Measurements from ENCODE around the gene NXN. TPM values are rescaled to one million over a fixed set of nuclear protein-coding genes. Genes with fewer than 3 reads are reported as not detected.

The NXN gene
- total RNA-seq, 2 experiments from 2014 or later = 0.22 to 0.65 TPM

DNA sequence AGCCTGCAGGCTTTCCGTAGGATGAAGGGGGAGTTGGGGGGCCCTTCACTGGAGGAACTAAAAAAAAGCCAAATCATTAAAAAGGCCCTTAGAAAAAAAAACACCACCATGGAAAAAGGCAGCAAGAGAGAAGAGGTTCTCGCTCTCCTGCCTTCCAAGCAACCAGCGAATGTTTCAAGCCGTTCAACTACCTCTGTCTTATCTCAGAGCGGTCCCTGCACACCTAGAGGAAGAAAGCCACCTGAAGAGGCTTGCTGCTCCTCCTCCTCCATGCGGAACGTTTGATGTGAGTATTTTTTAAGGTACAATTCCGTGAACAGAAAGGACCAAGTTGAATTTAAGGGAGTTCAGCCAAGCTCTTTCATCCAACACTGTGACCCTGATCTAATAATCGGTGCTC lies 9.2 kb downstream of the NXN start:
- no peaks in the 10 kb centered on the region for H3K9me3 Mint-ChIP-seq
- H3K36me3 Mint-ChIP-seq (ENCODE audit: low read depth) = no peaks in the 10 kb centered on the region
- DNase-seq = no peak
- CTCF ChIA-PET = interaction anchor here (1.6 kb wide), 1 partner anchor 11 kb away, joined by 5 read pairs; no protein-coding TSS in a partner anchor
- POLR2A ChIA-PET = interaction anchor here (0.6 kb wide), 1 partner anchor 201 kb away, joined by 3 read pairs; no protein-coding TSS in a partner anchor
- no peak overlapping the region for H3K4me3 Mint-ChIP-seq
- peaks cover 20% of the 10 kb centered on the region for H3K27me3 Mint-ChIP-seq
- H3K27ac Mint-ChIP-seq = no peak overlapping the region
- no peaks in the 10 kb centered on the region for H3K4me1 Mint-ChIP-seq

- peaks cover 20% of the 10 kb centered on the region for H3K27me3 Mint-ChIP-seq
- H3K36me3 Mint-ChIP-seq (ENCODE audit: low read depth) = no peaks in the 10 kb centered on the region
- H3K9me3 Mint-ChIP-seq = no peaks in the 10 kb centered on the region
- H3K27ac Mint-ChIP-seq = no peak overlapping the region
- CTCF ChIA-PET = interaction anchor here (1.6 kb wide), 1 partner anchor 11 kb away, joined by 5 read pairs; no protein-coding TSS in a partner anchor
- no peaks in the 10 kb centered on the region for H3K4me1 Mint-ChIP-seq
- no peak overlapping the region for H3K4me3 Mint-ChIP-seq
- POLR2A ChIA-PET = interaction anchor here (0.6 kb wide), 1 partner anchor 201 kb away, joined by 3 read pairs; no protein-coding TSS in a partner anchor
- DNase-seq = no peak
Observed at GRCh38 chr17:969811-970355, 9.7 kb downstream of the NXN start.

GRCh38 chr17:968812-969730 lies 10.5 kb downstream of the NXN start:
- ChIA-PET POLR2A (no interaction called here), CTCF (no interaction called here)
- Mint-ChIP-seq H3K27me3 (peaks cover 19% of the 10 kb centered on the region), H3K36me3 (ENCODE audit: low read depth) (no peaks in the 10 kb centered on the region), H3K27ac (no peak overlapping the region), H3K4me3 (no peak overlapping the region), H3K9me3 (no peaks in the 10 kb centered on the region), H3K4me1 (no peaks in the 10 kb centered on the region)
- no peak for DNase-seq

GRCh38 chr17:967122-967521 lies 12.5 kb downstream of the NXN start:
- no peak overlapping the region for H3K4me3 Mint-ChIP-seq
- CTCF ChIA-PET = no interaction called here
- DNase-seq = no peak
- no peak overlapping the region for H3K27ac Mint-ChIP-seq
- H3K27me3 Mint-ChIP-seq = peaks cover 17% of the 10 kb centered on the region
- POLR2A ChIA-PET = no interaction called here
- H3K9me3 Mint-ChIP-seq = no peaks in the 10 kb centered on the region
- no peaks in the 10 kb centered on the region for H3K4me1 Mint-ChIP-seq
- no peaks in the 10 kb centered on the region for H3K36me3 Mint-ChIP-seq (ENCODE audit: low read depth)

- CTCF ChIA-PET = interaction anchor here (0.6 kb wide), 1 partner anchor 31 kb away, joined by 3 read pairs; the partner anchor contains the start of gene TIMM22
- DNase-seq = no peak
- Mint-ChIP-seq H3K27ac (no peak overlapping the region), H3K36me3 (ENCODE audit: low read depth) (no peaks in the 10 kb centered on the region), H3K9me3 (no peaks in the 10 kb centered on the region), H3K4me1 (no peaks in the 10 kb centered on the region), H3K27me3 (peaks cover 22% of the 10 kb centered on the region), H3K4me3 (no peak overlapping the region)
- POLR2A ChIA-PET = interaction anchor here (0.7 kb wide), 1 partner anchor 1521 kb away, joined by 3 read pairs; no protein-coding TSS in a partner anchor
Observed at GRCh38 chr17:965311-965989, 14.1 kb downstream of the NXN start.

DNA sequence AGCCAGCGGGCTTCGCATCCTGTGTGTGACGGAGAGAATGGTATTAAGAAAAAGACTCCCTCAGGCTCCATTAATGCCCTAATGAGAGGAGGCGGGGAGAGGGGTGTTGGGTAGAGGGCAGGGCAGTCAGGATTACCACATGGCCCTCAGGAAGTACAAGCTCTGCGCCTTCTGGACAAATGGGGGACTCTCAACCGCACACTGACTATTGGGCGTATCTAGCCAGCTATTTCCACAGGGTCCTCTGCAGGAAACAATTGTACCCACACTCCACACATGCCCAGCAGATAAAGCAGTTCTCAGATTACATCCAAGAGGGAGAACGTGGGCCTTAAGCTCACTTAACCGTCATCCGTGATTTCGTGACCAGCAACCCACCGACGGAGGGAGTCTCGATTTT lies 14.7 kb downstream of the NXN start:
- no peaks in the 10 kb centered on the region for H3K9me3 Mint-ChIP-seq
- POLR2A ChIA-PET = no interaction called here
- peaks cover 19% of the 10 kb centered on the region for H3K27me3 Mint-ChIP-seq

GRCh38 chr17:962670-963069 lies 16.9 kb downstream of the NXN start:
- H3K27me3 Mint-ChIP-seq = peaks cover 11% of the 10 kb centered on the region
- H3K9me3 Mint-ChIP-seq = no peaks in the 10 kb centered on the region
- H3K27ac Mint-ChIP-seq = no peak overlapping the region
- no peaks in the 10 kb centered on the region for H3K36me3 Mint-ChIP-seq (ENCODE audit: low read depth)
- no peak for DNase-seq
- no peaks in the 10 kb centered on the region for H3K4me1 Mint-ChIP-seq
- ChIA-PET CTCF (no interaction called here), POLR2A (no interaction called here)
- H3K4me3 Mint-ChIP-seq = no peak overlapping the region

More for the DNA sequence above, 14.7 kb downstream of the NXN start:
- DNase-seq = no peak
- Mint-ChIP-seq H3K27ac (no peak overlapping the region), H3K36me3 (ENCODE audit: low read depth) (no peaks in the 10 kb centered on the region), H3K4me1 (no peaks in the 10 kb centered on the region), H3K4me3 (no peak overlapping the region)
- CTCF ChIA-PET = no interaction called here

GRCh38 chr17:962166-962565 lies 17.4 kb downstream of the NXN start:
- no peaks in the 10 kb centered on the region for H3K4me1 Mint-ChIP-seq
- peaks cover 11% of the 10 kb centered on the region for H3K27me3 Mint-ChIP-seq
- POLR2A ChIA-PET = no interaction called here
- DNase-seq = no peak
- no peaks in the 10 kb centered on the region for H3K36me3 Mint-ChIP-seq (ENCODE audit: low read depth)
- H3K9me3 Mint-ChIP-seq = no peaks in the 10 kb centered on the region
- no peak overlapping the region for H3K27ac Mint-ChIP-seq
- no peak overlapping the region for H3K4me3 Mint-ChIP-seq
- CTCF ChIA-PET = no interaction called here

GRCh38 chr17:958712-959451 lies 20.7 kb downstream of the NXN start:
- Mint-ChIP-seq H3K36me3 (ENCODE audit: low read depth) (no peaks in the 10 kb centered on the region), H3K4me1 (no peaks in the 10 kb centered on the region), H3K4me3 (no peak overlapping the region), H3K27ac (no peak overlapping the region), H3K27me3 (peaks cover 5% of the 10 kb centered on the region), H3K9me3 (no peaks in the 10 kb centered on the region)
- no peak for DNase-seq
- ChIA-PET CTCF (no interaction called here), POLR2A (no interaction called here)

- Mint-ChIP-seq H3K4me3 (no peak overlapping the region), H3K9me3 (no peaks in the 10 kb centered on the region), H3K27ac (no peak overlapping the region), H3K4me1 (no peaks in the 10 kb centered on the region), H3K36me3 (ENCODE audit: low read depth) (no peaks in the 10 kb centered on the region), H3K27me3 (peaks cover 5% of the 10 kb centered on the region)
- no peak for DNase-seq
- ChIA-PET CTCF (no interaction called here), POLR2A (no interaction called here)
Observed at GRCh38 chr17:957856-958421, 21.6 kb downstream of the NXN start.

DNA sequence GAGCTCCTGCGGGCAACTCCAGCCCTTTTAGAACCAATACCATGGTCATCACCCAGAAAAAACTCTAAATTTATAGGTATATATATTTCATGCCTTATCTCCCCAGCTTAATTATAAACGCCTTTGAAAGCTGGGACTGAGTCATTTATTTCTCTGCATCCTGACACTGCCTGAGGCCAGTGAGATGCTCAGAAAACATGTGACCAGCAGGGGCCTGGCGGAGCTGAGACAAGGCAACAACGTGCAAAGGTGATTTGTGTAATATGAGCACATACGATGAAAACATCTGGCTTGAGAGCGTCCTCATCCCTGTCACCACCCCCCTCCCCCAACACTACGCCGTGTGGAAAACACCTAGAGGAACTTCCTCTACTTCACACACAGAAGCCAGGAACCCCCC lies 22.7 kb downstream of the NXN start:
- H3K4me1 Mint-ChIP-seq = no peaks in the 10 kb centered on the region
- peaks cover 2% of the 10 kb centered on the region for H3K27me3 Mint-ChIP-seq
- DNase-seq = no peak
- POLR2A ChIA-PET = no interaction called here
- H3K9me3 Mint-ChIP-seq = peaks cover 3% of the 10 kb centered on the region
- H3K36me3 Mint-ChIP-seq (ENCODE audit: low read depth) = no peaks in the 10 kb centered on the region
- H3K27ac Mint-ChIP-seq = no peak overlapping the region
- CTCF ChIA-PET = no interaction called here
- no peak overlapping the region for H3K4me3 Mint-ChIP-seq

- Mint-ChIP-seq H3K4me1 (no peaks in the 10 kb centered on the region), H3K9me3 (peaks cover 3% of the 10 kb centered on the region), H3K27ac (no peak overlapping the region), H3K36me3 (ENCODE audit: low read depth) (no peaks in the 10 kb centered on the region), H3K27me3 (peaks cover 10% of the 10 kb centered on the region), H3K4me3 (no peak overlapping the region)
- ChIA-PET CTCF (no interaction called here), POLR2A (no interaction called here)
- DNase-seq = no peak
Observed at GRCh38 chr17:954431-955164, 25.0 kb downstream of the NXN start.

Data from activated CD4-positive, alpha-beta T cell treated with anti-CD3 and anti-CD28 coated beads, Interleukin-2, amount 10 ng/mL, durations not matched to agents 7 days and 5 days (primary cell).